IMR-90 (cell line): ENCODE measurements around the gene NOD1. TPM values are rescaled to one million over a fixed set of nuclear protein-coding genes. Genes with fewer than 3 reads are reported as not detected.

ENCODE experiments used
- ATAC-seq: fragments of 200-7000 bp; cut with Tn5 transposase; 2 replicates; pipeline ENCODE4 v1.9.1; 2020; ENCODE audit warnings: low read depth, mild to moderate bottlenecking, moderate library complexity
- BruUV-seq: library from RNA; stranded (reverse); fragments of 400-500 nt; replicated peaks from 2 replicates; lab custom pipeline; 2021; lab: Mats Ljungman, UMichigan
- CTCF ChIA-PET: fragments of 300-600 bp; formaldehyde crosslinking; extraction: SDS; loops from one replicate; lab custom pipeline; 2021; ENCODE audit warnings: antibody characterized with exemption; lab: Yijun Ruan, JAX
- POLR2A ChIA-PET: fragments of 300-600 bp; sonication (Branson Sonifier 250); formaldehyde crosslinking; loops from one replicate; lab custom pipeline; 2022; ENCODE audit warnings: antibody characterized with exemption; ENCODE audit not compliant: unreplicated experiment; lab: Charles Lee
- DNase-seq: peaks from one replicate; pipeline ENCODE4 v3.0.0; 2013
- H2AFZ ChIP-seq: replicated peaks from 2 replicates; pipeline ENCODE3; 2013; ENCODE audit warnings: low read length, mild to moderate bottlenecking; ENCODE audit not compliant: poor library complexity
- H2AK5ac ChIP-seq: 2 replicates; pipeline ENCODE4 v1.6.1; 2013; ENCODE audit warnings: low read depth, low read length, inconsistent platforms
- H2AK9ac ChIP-seq: replicated peaks from 2 replicates; pipeline ENCODE3; 2013; ENCODE audit warnings: mild to moderate bottlenecking, low read depth, low read length, moderate library complexity; ENCODE audit not compliant: poor library complexity
- H2BK120ac ChIP-seq: 2 replicates; pipeline ENCODE4 v1.6.1; 2013; ENCODE audit warnings: low read depth, low read length, inconsistent platforms
- H2BK15ac ChIP-seq: 3 replicates; pipeline ENCODE4 v1.6.1; 2013; ENCODE audit warnings: low read depth, low read length, inconsistent platforms
- H2BK20ac ChIP-seq: 2 replicates; pipeline ENCODE4 v1.6.1; 2013; ENCODE audit warnings: low read depth, mild to moderate bottlenecking, inconsistent platforms, low read length, moderate library complexity
- H2BK5ac ChIP-seq: 2 replicates; pipeline ENCODE4 v1.6.1; 2013; ENCODE audit warnings: mild to moderate bottlenecking, low read depth, low read length, inconsistent platforms; ENCODE audit not compliant: poor library complexity, severe bottlenecking
- H3K14ac ChIP-seq: replicated peaks from 2 replicates; pipeline ENCODE4 v1.6.1; 2013; ENCODE audit warnings: low read depth, low read length, inconsistent platforms
- H3K18ac ChIP-seq: 2 replicates; pipeline ENCODE4 v1.6.1; 2013; ENCODE audit warnings: low read depth, low read length, control low read depth
- H3K23ac ChIP-seq: 2 replicates; pipeline ENCODE4 v1.6.1; 2013; ENCODE audit warnings: low read depth, low read length, inconsistent platforms
- H3K27ac ChIP-seq: 2 replicates; pipeline ENCODE4 v1.5.1; 2013; ENCODE audit warnings: mild to moderate bottlenecking, control low read depth, low read length; ENCODE audit not compliant: insufficient read depth
- H3K27me3 ChIP-seq: 2 replicates; pipeline ENCODE4 v1.6.1; 2013; ENCODE audit warnings: low read length; ENCODE audit not compliant: control insufficient read depth, insufficient read depth
- H3K36me3 ChIP-seq: 2 replicates; pipeline ENCODE4 v1.6.1; 2013; ENCODE audit warnings: low read length, mixed read lengths; ENCODE audit not compliant: control insufficient read depth, insufficient read depth
- H3K4ac ChIP-seq: 2 replicates; pipeline ENCODE4 v1.6.1; 2013; ENCODE audit warnings: low read depth, low read length, inconsistent platforms
- H3K4me1 ChIP-seq: 2 replicates; pipeline ENCODE4 v1.6.1; 2013; ENCODE audit warnings: low read length, mixed read lengths; ENCODE audit not compliant: control insufficient read depth, insufficient read depth
- H3K4me2 ChIP-seq: 2 replicates; pipeline ENCODE4 v1.6.1; 2013; ENCODE audit warnings: low read depth, mild to moderate bottlenecking, control low read depth, low read length, moderate library complexity
- H3K4me3 ChIP-seq: 2 replicates; pipeline ENCODE4 v1.5.1; 2013; ENCODE audit warnings: low read depth, mild to moderate bottlenecking, control low read depth, low read length, moderate library complexity; ENCODE audit not compliant: insufficient read depth
- H3K56ac ChIP-seq: 2 replicates; pipeline ENCODE4 v1.6.1; 2013; ENCODE audit warnings: low read length, inconsistent platforms; ENCODE audit not compliant: insufficient read depth; ENCODE audit errors: extremely low read depth
- H3K79me1 ChIP-seq, 2 experiments: 2 replicates each; pipeline ENCODE4 v1.6.1; 2013; ENCODE audit warnings: low read length in 2 of 2, inconsistent platforms in 1 of 2, low read depth in 1 of 2
- H3K9ac ChIP-seq: 2 replicates; pipeline ENCODE4 v1.6.1; 2013; ENCODE audit warnings: low read depth, low read length, control low read depth
- H3K9me1 ChIP-seq: 2 replicates; pipeline ENCODE4 v1.6.1; 2013; ENCODE audit warnings: low read length, inconsistent platforms; ENCODE audit not compliant: insufficient read depth
- H3K9me3 ChIP-seq: 2 replicates; pipeline ENCODE4 v1.6.1; 2013; ENCODE audit warnings: low read length; ENCODE audit not compliant: control insufficient read depth, insufficient read depth
- H4K20me1 ChIP-seq: 2 replicates; pipeline ENCODE4 v1.6.1; 2013; ENCODE audit warnings: low read length, inconsistent platforms; ENCODE audit not compliant: insufficient read depth
- H4K5ac ChIP-seq: 2 replicates; pipeline ENCODE4 v1.6.1; 2013; ENCODE audit warnings: mild to moderate bottlenecking, low read depth, low read length, control low read depth
- H4K8ac ChIP-seq, 2 experiments: 2 replicates each; pipeline ENCODE4 v1.6.1; 2013; ENCODE audit warnings: low read depth in 2 of 2, low read length in 2 of 2, control low read depth in 1 of 2, inconsistent platforms in 1 of 2
- H4K91ac ChIP-seq: 2 replicates; pipeline ENCODE4 v1.6.1; 2013; ENCODE audit warnings: low read depth, low read length, inconsistent platforms; ENCODE audit not compliant: insufficient read depth
- BHLHE40 ChIP-seq: fragments of 150-350 bp; IDR thresholded peaks from 2 replicates; pipeline ENCODE4 v1.6.1; 2016; ENCODE audit warnings: mild to moderate bottlenecking, low read depth, low read length
- CEBPB ChIP-seq: IDR thresholded peaks from 2 replicates; pipeline ENCODE4 v1.6.1; 2012; ENCODE audit warnings: low read depth, low read length, improper control_type of control experiment
- CHD1 ChIP-seq: IDR thresholded peaks from 2 replicates; pipeline ENCODE4 v1.6.1; 2012; ENCODE audit warnings: low read depth, low read length, improper control_type of control experiment
- FOS ChIP-seq: fragments of 150-350 bp; IDR thresholded peaks from 2 replicates; pipeline ENCODE4 v1.6.1; 2016; ENCODE audit warnings: low read depth, low read length
- MAFK ChIP-seq: IDR thresholded peaks from 2 replicates; pipeline ENCODE4 v1.6.1; 2012; ENCODE audit warnings: low read depth, low read length, improper control_type of control experiment
- MAZ ChIP-seq: IDR thresholded peaks from 2 replicates; pipeline ENCODE4 v1.6.1; 2012; ENCODE audit warnings: low read depth, mild to moderate bottlenecking, low read length, improper control_type of control experiment, moderate library complexity, borderline replicate concordance
- MXI1 ChIP-seq: IDR thresholded peaks from 2 replicates; pipeline ENCODE4 v1.6.1; 2012; ENCODE audit warnings: low read depth, mild to moderate bottlenecking, low read length, moderate library complexity, borderline replicate concordance
- NFE2L2 ChIP-seq: fragments of 150-350 bp; IDR thresholded peaks from 2 replicates; pipeline ENCODE4 v1.6.1; 2016; ENCODE audit warnings: low read depth, mild to moderate bottlenecking, low read length
- POLR2A ChIP-seq: IDR thresholded peaks from 2 replicates; pipeline ENCODE4 v1.6.1; 2012; ENCODE audit warnings: mild to moderate bottlenecking, low read depth, low read length
- RAD21 ChIP-seq: IDR thresholded peaks from 2 replicates; pipeline ENCODE4 v1.6.1; 2012; ENCODE audit warnings: low read length, improper control_type of control experiment
- RCOR1 ChIP-seq: IDR thresholded peaks from 2 replicates; pipeline ENCODE4 v1.6.1; 2012; ENCODE audit warnings: mild to moderate bottlenecking, low read length, improper control_type of control experiment; ENCODE audit not compliant: insufficient replicate concordance
- RFX5 ChIP-seq: IDR thresholded peaks from 2 replicates; pipeline ENCODE4 v1.8.0; 2012; ENCODE audit warnings: low read depth, mild to moderate bottlenecking, low read length, moderate library complexity
- SMC3 ChIP-seq: fragments of 150-350 bp; IDR thresholded peaks from 2 replicates; pipeline ENCODE4 v1.6.1; 2016; ENCODE audit warnings: low read depth, mild to moderate bottlenecking, antibody characterized with exemption, low read length, moderate library complexity
- WGBS, 2 experiments: methylation state at CpG; one replicate each; pipeline versions ENCODE4 v1.1.5 to v1.1.7; 2013; ENCODE audit warnings: missing lambda C conversion rate in 2 of 2; ENCODE audit not compliant: insufficient read length in 1 of 2; ENCODE audit errors: extremely low coverage in 2 of 2; 5-methylcytosine and 5-hydroxymethylcytosine counted together
- dilution Hi-C: fragments of 300-500 bp; cut with HindIII; formaldehyde crosslinking; loops from one replicate; pipeline ENCODE4 v1.14.3; 2018; ENCODE audit warnings: low sequenced_read_pairs; ENCODE audit not compliant: unreplicated experiment
- in situ Hi-C: fragments of 300-500 bp; cut with MboI; formaldehyde crosslinking; loops from 3 replicates; pipeline ENCODE4 v1.14.3; 2019; ENCODE audit warnings: low sequenced_read_pairs, inconsistent platforms, mixed read lengths
- intact Hi-C: fragments of 100-400 bp; cut with micrococcal nuclease; formaldehyde crosslinking; loops from 2 replicates; pipeline ENCODE4 v1.10.0; 2022
- polyA plus RNA-seq, 3 experiments: library from polyadenylated mRNA; depleted of rRNA; stranded (reverse); fragments of >200 nt; gene quantifications; 2 replicates each; pipeline ENCODE4 v1.2.3, GENCODE V29; 2012; ENCODE audit warnings: low replicate concordance in 1 of 3
- total RNA-seq: library from RNA; depleted of rRNA; stranded (reverse); fragments of >200 nt; gene quantifications from 2 replicates; pipeline ENCODE4 v1.2.3, GENCODE V29; 2012
- TF ChIP-seq, protein P1 (sequence below): conservative IDR thresholded peaks from 2 replicates; pipeline ENCODE4 v1.5.1; 2012; ENCODE audit warnings: mild to moderate bottlenecking, low read depth, low read length, improper control_type of control experiment
- TF ChIP-seq, protein P2 (sequence below): fragments of 150-350 bp; IDR thresholded peaks from 2 replicates; pipeline ENCODE4 v1.6.1; 2016; ENCODE audit warnings: low read depth, mild to moderate bottlenecking, low read length, moderate library complexity, borderline replicate concordance

The NOD1 gene
- total and polyA plus RNA-seq, 2 of the 4 experiments (the other 2 are of a cell fraction): 1.8 to 3.0 TPM

DNA sequence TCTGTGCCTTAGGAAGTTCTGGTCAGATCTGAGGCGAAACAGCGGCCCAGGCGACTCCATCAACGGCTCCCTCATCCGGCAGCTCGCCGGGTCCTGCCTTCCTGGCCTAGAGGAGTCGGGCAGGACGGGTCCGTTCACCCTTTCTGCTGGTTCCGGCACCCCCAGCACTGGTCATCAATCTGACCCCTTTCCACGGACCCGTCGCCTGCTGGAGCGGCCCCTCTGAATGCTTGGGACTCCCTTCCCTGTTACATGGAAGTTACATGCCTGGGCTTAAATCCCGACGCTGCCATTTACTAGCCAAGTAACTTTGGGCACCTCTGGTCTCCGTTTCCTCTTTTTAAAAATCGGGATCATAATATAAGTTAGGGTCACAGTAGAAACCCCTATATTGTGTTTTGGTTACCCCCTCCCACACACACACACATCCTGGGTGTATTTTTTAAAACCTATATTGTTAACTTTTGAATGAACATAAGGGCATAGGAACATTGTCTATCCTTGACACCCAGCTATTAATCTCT is 26.7 kb upstream of the NOD1 start:
- dilution Hi-C loops: no loop called here
- TF ChIP-seq MXI1: no peak
- no peak for TF ChIP-seq SMC3
- TF ChIP-seq RFX5: no peak
- TF ChIP-seq RAD21: no peak
- TF ChIP-seq CEBPB: no peak
- TF ChIP-seq, protein P1, sequence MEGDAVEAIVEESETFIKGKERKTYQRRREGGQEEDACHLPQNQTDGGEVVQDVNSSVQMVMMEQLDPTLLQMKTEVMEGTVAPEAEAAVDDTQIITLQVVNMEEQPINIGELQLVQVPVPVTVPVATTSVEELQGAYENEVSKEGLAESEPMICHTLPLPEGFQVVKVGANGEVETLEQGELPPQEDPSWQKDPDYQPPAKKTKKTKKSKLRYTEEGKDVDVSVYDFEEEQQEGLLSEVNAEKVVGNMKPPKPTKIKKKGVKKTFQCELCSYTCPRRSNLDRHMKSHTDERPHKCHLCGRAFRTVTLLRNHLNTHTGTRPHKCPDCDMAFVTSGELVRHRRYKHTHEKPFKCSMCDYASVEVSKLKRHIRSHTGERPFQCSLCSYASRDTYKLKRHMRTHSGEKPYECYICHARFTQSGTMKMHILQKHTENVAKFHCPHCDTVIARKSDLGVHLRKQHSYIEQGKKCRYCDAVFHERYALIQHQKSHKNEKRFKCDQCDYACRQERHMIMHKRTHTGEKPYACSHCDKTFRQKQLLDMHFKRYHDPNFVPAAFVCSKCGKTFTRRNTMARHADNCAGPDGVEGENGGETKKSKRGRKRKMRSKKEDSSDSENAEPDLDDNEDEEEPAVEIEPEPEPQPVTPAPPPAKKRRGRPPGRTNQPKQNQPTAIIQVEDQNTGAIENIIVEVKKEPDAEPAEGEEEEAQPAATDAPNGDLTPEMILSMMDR: no peak
- TF ChIP-seq MAZ: no peak
- TF ChIP-seq BHLHE40: no peak
- TF ChIP-seq POLR2A: no peak
- TF ChIP-seq NFE2L2: no peak
- TF ChIP-seq CHD1: no peak
- TF ChIP-seq, protein P2, sequence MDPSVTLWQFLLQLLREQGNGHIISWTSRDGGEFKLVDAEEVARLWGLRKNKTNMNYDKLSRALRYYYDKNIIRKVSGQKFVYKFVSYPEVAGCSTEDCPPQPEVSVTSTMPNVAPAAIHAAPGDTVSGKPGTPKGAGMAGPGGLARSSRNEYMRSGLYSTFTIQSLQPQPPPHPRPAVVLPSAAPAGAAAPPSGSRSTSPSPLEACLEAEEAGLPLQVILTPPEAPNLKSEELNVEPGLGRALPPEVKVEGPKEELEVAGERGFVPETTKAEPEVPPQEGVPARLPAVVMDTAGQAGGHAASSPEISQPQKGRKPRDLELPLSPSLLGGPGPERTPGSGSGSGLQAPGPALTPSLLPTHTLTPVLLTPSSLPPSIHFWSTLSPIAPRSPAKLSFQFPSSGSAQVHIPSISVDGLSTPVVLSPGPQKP: no peak
- TF ChIP-seq MAFK: no peak
- no peak for TF ChIP-seq FOS
- TF ChIP-seq RCOR1: no peak

More for the DNA sequence above, 26.7 kb upstream of the NOD1 start:
- Histone ChIP-seq H3K27ac (peak overlapping the region; percentile 63), H2AK9ac (peak overlapping the region; percentile 87), H4K20me1 (no peaks in the 10 kb centered on the region), H3K79me1 (peaks cover 14 to 35% of the 10 kb centered on the region in 2 experiments), H3K4me3 (peak overlapping the region; percentile 53), H4K5ac (peak overlapping the region; percentile 74), H3K9ac (peak overlapping the region; percentile 68), H3K9me1 (peaks cover 12% of the 10 kb centered on the region), H3K14ac (peak overlapping the region; percentile 91), H3K27me3 (no peaks in the 10 kb centered on the region), H3K9me3 (no peaks in the 10 kb centered on the region), H3K18ac (peak overlapping the region; percentile 21), H3K36me3 (no peaks in the 10 kb centered on the region; the same call in 1 of the 2 replicates), H4K91ac (peak overlapping the region; percentile 53; the same call in 1 of the 2 replicates), H3K23ac (peak overlapping the region; percentile 64; the same call in 1 of the 2 replicates), H2BK120ac (0 out of 2 replicates have a peak overlapping the region, but pooled peaks have one; percentile 55), H3K56ac (peak overlapping the region; percentile 51; the same call in 1 of the 2 replicates), H4K8ac (peak overlapping the region; percentile 81 to 97), H3K4me1 (peaks cover 7% of the 10 kb centered on the region; the same call in 1 of the 2 replicates), H3K4me2 (peak overlapping the region; percentile 82), H2BK20ac (no peak overlapping the region), H2BK5ac (peak overlapping the region; percentile 58), H2AFZ (peak overlapping the region; percentile 97), H2BK15ac (no peak overlapping the region), H3K4ac (peak overlapping the region; percentile 89), H2AK5ac (0 out of 2 replicates have a peak overlapping the region, but pooled peaks have one; percentile 21)
- ChIA-PET CTCF (interaction anchor here (0.7 kb wide), 1 partner anchor 385 kb away, joined by 3 read pairs; no protein-coding TSS in a partner anchor), POLR2A (no interaction called here)
- no CpG with 5 or more reads among the region's 19 CpGs for WGBS, 2 experiments
- in situ Hi-C loops (no loop called here), intact Hi-C loops (loop anchor here (2.0 to 10.0 kb wide), 2 partner anchors 26 to 230 kb away; partner anchors contain the start of gene NOD1)
- DNase-seq: no peak
- BruUV-seq: no TSS peak
- peak; percentile 42 for ATAC-seq
